BLaER1 (cell line): ENCODE results near the gene SMIM1.
"Not testable (repeated sequence)": the region's sequence is repeated elsewhere in the genome, so short reads cannot be mapped to it uniquely, and the experiment has no call there.

Source experiments
- H3K27ac ChIP-seq: shearing (Covaris generic); formaldehyde crosslinking; 2 replicates; pipeline ENCODE4 v1.8.1; 2022
- H3K27me3 ChIP-seq: shearing (Covaris generic); formaldehyde crosslinking; 2 replicates; pipeline ENCODE4 v1.8.1; 2022
- H3K36me3 ChIP-seq: shearing (Covaris generic); formaldehyde crosslinking; 2 replicates; pipeline ENCODE4 v1.8.1; 2022
- H3K4me1 ChIP-seq: shearing (Covaris generic); formaldehyde crosslinking; 2 replicates; pipeline ENCODE4 v1.8.1; 2022
- H3K4me2 ChIP-seq: shearing (Covaris generic); formaldehyde crosslinking; 2 replicates; pipeline ENCODE4 v1.8.1; 2022
- H3K4me3 ChIP-seq: shearing (Covaris generic); formaldehyde crosslinking; 2 replicates; pipeline ENCODE4 v1.8.1; 2022
- H3K9ac ChIP-seq: shearing (Covaris generic); formaldehyde crosslinking; 2 replicates; pipeline ENCODE4 v1.8.1; 2022
- H3K9me3 ChIP-seq: shearing (Covaris generic); formaldehyde crosslinking; 2 replicates; pipeline ENCODE4 v1.8.1; 2022
- H4K20me1 ChIP-seq: shearing (Covaris generic); formaldehyde crosslinking; 2 replicates; pipeline ENCODE4 v1.8.1; 2022
- Cebpa-rat ChIP-seq: shearing (Covaris generic); IDR thresholded peaks from 2 replicates; pipeline ENCODE4 v1.8.1; 2022

SMIM1 gene

DNA sequence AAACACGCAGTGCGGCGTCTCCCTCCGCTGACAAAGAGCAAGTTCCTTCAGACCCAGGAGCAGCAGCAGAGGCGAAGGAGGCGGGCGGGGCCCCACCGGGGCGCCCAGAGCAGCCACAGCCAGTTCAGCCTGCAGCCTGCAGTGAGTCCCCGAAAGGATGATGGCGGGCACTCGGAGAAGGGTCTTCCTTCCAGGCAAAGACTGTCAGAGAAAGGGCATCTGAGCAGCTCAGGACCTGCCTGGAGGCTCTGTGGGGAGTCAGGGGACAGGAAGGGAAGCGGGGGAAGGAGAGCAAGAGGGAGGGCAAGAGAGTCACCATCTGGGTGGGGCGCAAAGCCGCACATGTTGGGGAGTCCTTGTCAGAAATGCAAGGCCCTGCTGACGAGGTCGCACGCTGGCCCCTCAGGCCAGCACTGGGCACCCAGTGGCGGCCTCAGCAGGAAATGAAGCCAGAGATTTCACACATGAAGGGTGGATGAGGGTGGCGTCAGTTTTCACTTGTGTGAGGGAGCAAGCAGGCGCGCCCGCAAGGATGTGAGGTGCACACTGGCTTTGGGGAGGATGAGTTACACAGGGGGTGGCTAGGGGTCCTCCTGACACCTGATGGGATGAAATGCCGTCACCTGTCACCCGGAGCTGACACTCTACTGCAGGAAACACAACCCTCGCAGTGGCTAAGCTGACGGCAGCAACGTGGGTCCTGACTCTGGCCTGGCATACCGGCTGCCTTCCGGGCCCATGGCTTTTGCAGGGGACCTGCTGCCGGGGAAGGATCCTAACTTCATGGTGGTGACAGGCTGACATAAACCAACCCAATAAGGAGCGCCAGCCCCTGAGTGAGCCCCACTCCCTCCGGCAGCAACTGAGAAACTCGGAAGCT, 17.1 kb downstream of the SMIM1 start:
- Histone ChIP-seq H4K20me1 (peaks cover 100% of the 10 kb centered on the region), H3K9me3 (no peaks in the 10 kb centered on the region), H3K4me3 (peak overlapping the region; percentile 15), H3K4me1 (peaks cover 83% of the 10 kb centered on the region), H3K27me3 (no peaks in the 10 kb centered on the region), H3K27ac (peak overlapping the region; percentile 25; the same call in 1 of the 2 replicates), H3K9ac (peak overlapping the region; percentile 63), H3K36me3 (peaks cover 78% of the 10 kb centered on the region), H3K4me2 (peak overlapping the region; percentile 90)
- TF ChIP-seq Cebpa-rat: no peak

GRCh38 chr1:3790500-3790923, 18.0 kb downstream of the SMIM1 start:
- H3K27me3 ChIP-seq: no peaks in the 10 kb centered on the region
- H3K9ac ChIP-seq: peak overlapping the region; percentile 63; the same call in 1 of the 2 replicates
- peak overlapping the region; percentile 90 for H3K4me2 ChIP-seq
- peaks cover 100% of the 10 kb centered on the region for H4K20me1 ChIP-seq
- peaks cover 83% of the 10 kb centered on the region for H3K4me1 ChIP-seq
- H3K27ac ChIP-seq: no peak overlapping the region
- TF ChIP-seq Cebpa-rat: no peak
- peaks cover 72% of the 10 kb centered on the region for H3K36me3 ChIP-seq
- H3K4me3 ChIP-seq: no peak overlapping the region
- no peaks in the 10 kb centered on the region for H3K9me3 ChIP-seq

DNA sequence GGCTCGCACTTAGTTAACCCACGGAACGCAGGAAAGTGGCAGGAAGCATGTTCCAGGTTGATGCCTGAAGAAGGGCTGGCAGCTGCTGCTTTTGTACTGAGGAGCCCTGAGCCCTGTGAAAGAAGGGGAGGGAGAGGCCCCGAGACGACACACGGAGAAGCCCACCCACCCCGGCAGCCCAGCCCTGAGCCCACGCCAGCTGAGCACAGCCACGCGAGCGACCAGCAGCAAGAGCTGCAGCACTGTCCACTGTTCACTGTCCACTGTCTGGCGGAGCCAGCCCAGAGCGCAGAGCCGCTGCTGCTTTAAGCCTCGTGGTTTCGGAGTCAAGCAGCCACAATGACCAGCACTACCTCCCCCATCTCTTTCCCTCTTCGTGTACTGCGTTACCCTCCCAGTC, 18.4 kb downstream of the SMIM1 start:
- Histone ChIP-seq H3K27ac (no peak overlapping the region), H3K9ac (no peak overlapping the region), H3K4me1 (peaks cover 78% of the 10 kb centered on the region), H3K4me3 (no peak overlapping the region), H4K20me1 (peaks cover 100% of the 10 kb centered on the region), H3K4me2 (peak overlapping the region; percentile 90), H3K9me3 (no peaks in the 10 kb centered on the region), H3K27me3 (no peaks in the 10 kb centered on the region), H3K36me3 (peaks cover 68% of the 10 kb centered on the region)
- no peak for TF ChIP-seq Cebpa-rat

GRCh38 chr1:3795453-3796214, 23.1 kb downstream of the SMIM1 start:
- no peak for TF ChIP-seq Cebpa-rat
- no peaks in the 10 kb centered on the region for H3K27me3 ChIP-seq
- peak overlapping the region; percentile 88 for H3K4me2 ChIP-seq
- peak overlapping the region; percentile 99 for H3K4me3 ChIP-seq
- H3K9me3 ChIP-seq: no peaks in the 10 kb centered on the region
- peak overlapping the region; percentile 82 for H3K27ac ChIP-seq
- H4K20me1 ChIP-seq: peaks cover 56% of the 10 kb centered on the region
- H3K36me3 ChIP-seq: peaks cover 39% of the 10 kb centered on the region
- H3K4me1 ChIP-seq: peaks cover 40% of the 10 kb centered on the region
- peak overlapping the region; percentile 92 for H3K9ac ChIP-seq

- H4K20me1 ChIP-seq: peaks cover 48% of the 10 kb centered on the region
- peak within 1 kb of the TSS; percentile 92 for H3K9ac ChIP-seq
- H3K9me3 ChIP-seq: no peaks in the 10 kb centered on the region
- TF ChIP-seq Cebpa-rat: no peak
- H3K27me3 ChIP-seq: no peaks in the 10 kb centered on the region
- H3K4me1 ChIP-seq: peaks cover 32% of the 10 kb centered on the region
- H3K27ac ChIP-seq: peak within 1 kb of the TSS; percentile 82
- H3K36me3 ChIP-seq: peaks cover 32% of the 10 kb centered on the region
- H3K4me3 ChIP-seq: peak within 1 kb of the TSS; percentile 99
- peak within 1 kb of the TSS; percentile 88 for H3K4me2 ChIP-seq
Measured at GRCh38 chr1:3796215-3797061, 23.9 kb downstream of the SMIM1 start, which contains the start of gene LRRC47. LRRC47 (minus strand) TSS chr1:3796498; CDS start chr1:3796476, 22 bp downstream.

DNA sequence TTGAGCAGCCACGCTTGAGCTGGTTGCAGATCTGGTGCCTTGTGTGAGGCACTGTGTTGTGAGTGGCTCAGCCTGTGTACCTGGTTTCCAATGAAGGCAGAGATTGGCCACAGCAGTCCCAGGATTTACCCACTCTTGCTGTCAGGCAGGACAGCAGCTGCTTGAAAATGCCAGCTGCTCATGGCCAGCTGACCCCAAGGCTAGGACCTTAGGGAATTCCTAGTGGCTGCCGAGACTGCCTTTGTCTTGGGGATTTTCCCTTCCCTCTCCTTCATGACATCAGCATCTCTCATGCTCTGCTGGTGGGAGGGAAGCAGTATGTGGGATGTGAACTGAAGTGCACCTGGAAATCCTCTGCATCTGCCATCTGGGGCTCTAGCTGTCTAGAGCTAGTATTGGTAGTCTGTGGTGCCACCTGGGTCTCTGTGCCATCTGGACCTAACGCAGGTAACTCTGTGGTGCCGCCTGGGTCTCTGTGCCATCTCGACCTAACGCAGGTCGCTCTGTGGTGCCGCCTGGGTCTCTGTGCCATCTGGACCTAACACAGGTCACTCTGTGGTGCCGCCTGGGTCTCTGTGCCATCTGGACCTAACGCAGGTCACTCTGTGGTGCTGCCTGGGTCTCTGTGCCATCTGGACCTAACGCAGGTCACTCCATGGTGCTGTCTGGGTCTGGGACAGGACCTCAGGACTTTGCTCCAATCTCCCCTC, 27.6 kb downstream of the SMIM1 start:
- no peaks in the 10 kb centered on the region for H3K27me3 ChIP-seq
- H4K20me1 ChIP-seq: peaks cover 11% of the 10 kb centered on the region
- H3K36me3 ChIP-seq: no peaks in the 10 kb centered on the region
- H3K27ac ChIP-seq: no peak overlapping the region
- no peak overlapping the region for H3K4me2 ChIP-seq
- H3K9ac ChIP-seq: no peak overlapping the region
- H3K9me3 ChIP-seq: no peaks in the 10 kb centered on the region
- peaks cover 12% of the 10 kb centered on the region for H3K4me1 ChIP-seq
- TF ChIP-seq Cebpa-rat: no peak
- H3K4me3 ChIP-seq: no peak overlapping the region

DNA sequence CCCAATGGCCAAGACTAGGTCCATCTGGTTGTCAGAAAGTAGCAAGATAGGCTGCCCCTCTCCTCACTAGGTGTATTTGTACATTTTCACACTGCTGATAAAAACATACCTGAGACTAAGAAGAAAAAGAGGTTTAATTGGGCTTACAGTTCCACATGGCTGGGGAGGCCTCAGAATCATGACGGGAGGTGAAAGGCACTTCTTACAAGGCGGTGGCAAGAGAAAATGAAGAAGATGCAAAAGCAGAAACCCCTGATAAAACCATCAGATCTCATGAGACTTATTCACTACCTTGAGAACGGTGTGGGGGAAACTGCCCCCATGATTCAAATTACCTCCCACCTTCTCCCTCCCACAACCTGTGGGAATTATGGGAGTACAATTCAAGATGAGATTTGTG, 28.2 kb downstream of the SMIM1 start:
- H3K27ac ChIP-seq: not testable (repeated sequence)

DNA sequence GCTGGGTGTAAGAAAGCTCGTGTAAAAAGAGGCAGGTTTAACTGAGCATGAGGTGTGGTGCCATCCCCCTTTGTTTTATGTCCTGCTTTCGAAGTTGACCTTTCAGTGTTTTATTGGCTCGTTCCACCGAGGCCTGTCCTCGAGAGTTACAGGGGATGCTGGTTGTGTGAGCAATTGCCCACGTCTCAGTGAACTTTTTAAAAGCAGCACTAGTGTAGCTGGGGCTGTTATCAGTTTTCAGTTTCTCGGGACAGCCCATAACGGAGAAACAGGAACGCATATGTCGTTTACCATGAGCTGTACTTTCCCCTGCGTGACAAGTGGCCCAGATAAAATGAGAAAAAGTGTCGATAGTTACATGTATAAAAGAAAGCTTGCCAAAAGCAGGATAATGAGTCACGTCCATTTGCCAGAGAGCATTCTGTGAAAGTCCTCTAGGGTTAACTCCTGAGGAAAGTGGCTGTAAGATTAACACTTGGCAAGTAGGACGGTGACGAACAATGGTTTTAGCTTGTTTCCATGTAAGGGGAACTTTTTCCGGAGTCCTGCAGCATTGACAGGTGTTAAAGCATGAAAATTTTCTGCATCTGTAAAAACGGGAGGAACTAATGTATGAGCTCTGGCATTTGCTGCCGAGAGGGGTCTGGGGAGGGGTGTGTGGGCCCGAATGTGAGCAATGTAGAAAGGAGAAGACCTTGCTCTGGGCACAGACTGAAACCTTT, 31.5 kb downstream of the SMIM1 start:
- no peak overlapping the region for H3K4me2 ChIP-seq
- peaks cover 25% of the 10 kb centered on the region for H3K9me3 ChIP-seq
- H3K27me3 ChIP-seq: no peaks in the 10 kb centered on the region
- H3K27ac ChIP-seq: no peak overlapping the region
- TF ChIP-seq Cebpa-rat: no peak
- H3K36me3 ChIP-seq: no peaks in the 10 kb centered on the region
- H3K4me1 ChIP-seq: no peaks in the 10 kb centered on the region
- no peaks in the 10 kb centered on the region for H4K20me1 ChIP-seq
- no peak overlapping the region for H3K4me3 ChIP-seq
- no peak overlapping the region for H3K9ac ChIP-seq

More for the DNA sequence above, 28.2 kb downstream of the SMIM1 start:
- H3K4me2 ChIP-seq: peak overlapping the region; percentile 16; the same call in 1 of the 2 replicates
- not testable (repeated sequence) for H3K9me3 ChIP-seq, H3K4me3 ChIP-seq, H4K20me1 ChIP-seq, H3K9ac ChIP-seq, H3K36me3 ChIP-seq, H3K4me1 ChIP-seq, H3K27me3 ChIP-seq

DNA sequence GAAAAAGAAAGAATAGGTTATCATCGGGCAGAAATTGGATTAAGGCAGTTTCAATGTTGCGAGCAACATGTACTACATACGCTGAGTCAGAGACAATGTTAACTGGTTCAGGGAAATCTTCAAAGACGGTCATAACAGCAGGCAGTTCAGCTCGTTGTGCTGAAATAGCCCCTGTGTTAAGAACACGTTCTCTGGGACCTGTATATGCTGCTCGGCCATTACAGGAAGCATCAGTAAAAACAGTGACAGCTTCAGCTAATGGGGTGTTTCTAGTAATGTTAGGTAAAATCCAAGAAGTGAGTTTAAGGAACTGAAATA, 32.0 kb downstream of the SMIM1 start:
- not testable (repeated sequence) for H3K27me3 ChIP-seq, H3K27ac ChIP-seq, H4K20me1 ChIP-seq, H3K4me3 ChIP-seq, H3K4me1 ChIP-seq, H3K36me3 ChIP-seq, H3K4me2 ChIP-seq, H3K9ac ChIP-seq
- peaks cover 25% of the 10 kb centered on the region for H3K9me3 ChIP-seq
